NB4 (cell line): ENCODE measurements around the gene BORCS8.

Source experiments
- POLR2A ChIP-seq: IDR thresholded peaks from 2 replicates; pipeline ENCODE4 v1.6.1; 2011; ENCODE audit warnings: mild to moderate bottlenecking; ENCODE audit not compliant: insufficient read length; ENCODE audit errors: extremely low read depth
- TF ChIP-seq, protein P1 (sequence below): IDR thresholded peaks from one replicate; pipeline ENCODE4 v1.5.1; 2012; ENCODE audit warnings: low read depth, low read length

DNA sequence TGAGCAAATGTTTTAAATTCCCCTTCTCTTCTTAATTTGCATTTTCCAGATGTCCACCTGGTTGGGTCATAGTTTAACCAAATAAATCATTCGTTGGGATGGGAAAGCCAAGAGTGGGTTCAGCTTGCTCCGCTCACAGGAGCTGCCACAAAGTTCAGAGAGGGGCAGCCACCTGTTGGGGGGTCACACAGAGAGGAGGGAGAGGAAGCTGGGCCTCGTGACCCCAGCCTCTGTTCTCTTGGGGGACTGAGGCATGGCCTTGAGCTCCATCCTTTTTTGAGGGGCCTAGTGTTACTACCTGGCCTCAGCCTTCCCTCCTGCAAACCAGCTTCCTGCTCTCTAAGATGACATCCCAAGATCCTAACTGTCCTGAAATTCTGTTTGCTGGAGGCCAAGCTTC, 24.3 kb downstream of the BORCS8 start:
- TF ChIP-seq, protein P1, sequence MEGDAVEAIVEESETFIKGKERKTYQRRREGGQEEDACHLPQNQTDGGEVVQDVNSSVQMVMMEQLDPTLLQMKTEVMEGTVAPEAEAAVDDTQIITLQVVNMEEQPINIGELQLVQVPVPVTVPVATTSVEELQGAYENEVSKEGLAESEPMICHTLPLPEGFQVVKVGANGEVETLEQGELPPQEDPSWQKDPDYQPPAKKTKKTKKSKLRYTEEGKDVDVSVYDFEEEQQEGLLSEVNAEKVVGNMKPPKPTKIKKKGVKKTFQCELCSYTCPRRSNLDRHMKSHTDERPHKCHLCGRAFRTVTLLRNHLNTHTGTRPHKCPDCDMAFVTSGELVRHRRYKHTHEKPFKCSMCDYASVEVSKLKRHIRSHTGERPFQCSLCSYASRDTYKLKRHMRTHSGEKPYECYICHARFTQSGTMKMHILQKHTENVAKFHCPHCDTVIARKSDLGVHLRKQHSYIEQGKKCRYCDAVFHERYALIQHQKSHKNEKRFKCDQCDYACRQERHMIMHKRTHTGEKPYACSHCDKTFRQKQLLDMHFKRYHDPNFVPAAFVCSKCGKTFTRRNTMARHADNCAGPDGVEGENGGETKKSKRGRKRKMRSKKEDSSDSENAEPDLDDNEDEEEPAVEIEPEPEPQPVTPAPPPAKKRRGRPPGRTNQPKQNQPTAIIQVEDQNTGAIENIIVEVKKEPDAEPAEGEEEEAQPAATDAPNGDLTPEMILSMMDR: no peak
- no peak for TF ChIP-seq POLR2A
